OCI-LY1 (cell line): ENCODE measurements around the gene METTL22.

Source experiments
- H2AFZ ChIP-seq: fragments of 200-600 bp; sonication (generic), shearing (Covaris generic); 2 replicates; pipeline ENCODE4 v1.6.0; 2014; ENCODE audit warnings: antibody characterized with exemption, mild to moderate bottlenecking, low read length
- H3F3A ChIP-seq: fragments of 200-600 bp; sonication (generic), shearing (Covaris generic); 2 replicates; pipeline ENCODE4 v1.6.0; 2014; ENCODE audit warnings: mild to moderate bottlenecking, antibody characterized with exemption, low read length, moderate library complexity; ENCODE audit not compliant: insufficient read depth
- H3K27ac ChIP-seq: fragments of 200-600 bp; sonication (generic); 2 replicates; pipeline ENCODE4 v1.5.1; 2014; ENCODE audit warnings: low read length, mixed run types, mild to moderate bottlenecking, low read depth; ENCODE audit not compliant: poor library complexity, severe bottlenecking
- H3K27me3 ChIP-seq: fragments of 200-600 bp; sonication (generic); 2 replicates; pipeline ENCODE4 v1.6.0; 2014; ENCODE audit warnings: antibody characterized with exemption, mild to moderate bottlenecking, low read length, moderate library complexity; ENCODE audit not compliant: insufficient read depth
- H3K36me3 ChIP-seq: fragments of 200-600 bp; sonication (generic); 2 replicates; pipeline ENCODE4 v1.6.1; 2014; ENCODE audit warnings: mild to moderate bottlenecking, antibody characterized with exemption, low read length, moderate library complexity, mixed read lengths; ENCODE audit not compliant: insufficient read depth
- H3K4me1 ChIP-seq: fragments of 200-600 bp; sonication (generic); 2 replicates; pipeline ENCODE4 v1.5.1; 2014; ENCODE audit warnings: mild to moderate bottlenecking, low read length, moderate library complexity; ENCODE audit not compliant: insufficient read depth, severe bottlenecking
- H3K4me2 ChIP-seq: fragments of 200-600 bp; sonication (generic), shearing (Covaris generic); 2 replicates; pipeline ENCODE4 v1.6.1; 2014; ENCODE audit warnings: low read length
- H3K4me3 ChIP-seq: fragments of 200-600 bp; sonication (generic); 2 replicates; pipeline ENCODE4 v1.5.1; 2014; ENCODE audit warnings: low read length, low read depth, mild to moderate bottlenecking, mixed read lengths; ENCODE audit not compliant: poor library complexity, severe bottlenecking
- H3K79me2 ChIP-seq: fragments of 200-600 bp; shearing (Covaris generic); 2 replicates; pipeline ENCODE4 v1.6.1; 2016; ENCODE audit warnings: mixed run types, low read length, mixed read lengths; ENCODE audit not compliant: insufficient read depth
- H3K9ac ChIP-seq: fragments of 200-600 bp; sonication (generic), shearing (Covaris generic); 2 replicates; pipeline ENCODE4 v1.6.1; 2014; ENCODE audit warnings: mild to moderate bottlenecking, low read length, mixed read lengths
- H3K9me2 ChIP-seq: fragments of 200-600 bp; sonication (generic), shearing (Covaris generic); 2 replicates; pipeline ENCODE4 v1.6.1; 2014; ENCODE audit warnings: low read depth, mild to moderate bottlenecking, low read length, mixed read lengths
- H3K9me3 ChIP-seq: fragments of 200-600 bp; shearing (Covaris generic); 2 replicates; pipeline ENCODE4 v1.6.1; 2014; ENCODE audit warnings: low read length, mixed read lengths
- H4K20me1 ChIP-seq: fragments of 200-600 bp; sonication (generic), shearing (Covaris generic); 2 replicates; pipeline ENCODE4 v1.6.0; 2016; ENCODE audit warnings: mild to moderate bottlenecking, low read length; ENCODE audit not compliant: insufficient read depth
- CTCF ChIP-seq: fragments of 200-600 bp; sonication (generic), shearing (Covaris generic); IDR thresholded peaks from 2 replicates; pipeline ENCODE4 v1.5.1; 2017; ENCODE audit warnings: mild to moderate bottlenecking, antibody characterized with exemption, low read length, moderate library complexity, mixed read lengths
- EZH2 ChIP-seq: fragments of 200-600 bp; sonication (generic), shearing (Covaris generic); IDR thresholded peaks from 2 replicates; pipeline ENCODE4 v1.8.0; 2017; ENCODE audit warnings: borderline replicate concordance, mixed run types, mild to moderate bottlenecking, antibody characterized with exemption, low read length, moderate library complexity, mixed read lengths

METTL22 gene

GRCh38 chr16:8575399-8575798 lies 46.1 kb upstream of the METTL22 start:
- no peak overlapping the region for H2AFZ ChIP-seq
- H3K4me3 ChIP-seq = no peak overlapping the region
- no peaks in the 10 kb centered on the region for H3K9me3 ChIP-seq
- no peaks in the 10 kb centered on the region for H4K20me1 ChIP-seq
- H3K79me2 ChIP-seq = no peaks in the 10 kb centered on the region
- H3K4me2 ChIP-seq = no peak overlapping the region
- no peaks in the 10 kb centered on the region for H3F3A ChIP-seq
- H3K36me3 ChIP-seq = no peaks in the 10 kb centered on the region
- peaks cover 5% of the 10 kb centered on the region for H3K4me1 ChIP-seq
- no peaks in the 10 kb centered on the region for H3K27me3 ChIP-seq
- H3K9ac ChIP-seq = no peak overlapping the region
- H3K27ac ChIP-seq = no peak overlapping the region
- H3K9me2 ChIP-seq = no peaks in the 10 kb centered on the region
- TF ChIP-seq EZH2 (no peak), CTCF (no peak)

DNA sequence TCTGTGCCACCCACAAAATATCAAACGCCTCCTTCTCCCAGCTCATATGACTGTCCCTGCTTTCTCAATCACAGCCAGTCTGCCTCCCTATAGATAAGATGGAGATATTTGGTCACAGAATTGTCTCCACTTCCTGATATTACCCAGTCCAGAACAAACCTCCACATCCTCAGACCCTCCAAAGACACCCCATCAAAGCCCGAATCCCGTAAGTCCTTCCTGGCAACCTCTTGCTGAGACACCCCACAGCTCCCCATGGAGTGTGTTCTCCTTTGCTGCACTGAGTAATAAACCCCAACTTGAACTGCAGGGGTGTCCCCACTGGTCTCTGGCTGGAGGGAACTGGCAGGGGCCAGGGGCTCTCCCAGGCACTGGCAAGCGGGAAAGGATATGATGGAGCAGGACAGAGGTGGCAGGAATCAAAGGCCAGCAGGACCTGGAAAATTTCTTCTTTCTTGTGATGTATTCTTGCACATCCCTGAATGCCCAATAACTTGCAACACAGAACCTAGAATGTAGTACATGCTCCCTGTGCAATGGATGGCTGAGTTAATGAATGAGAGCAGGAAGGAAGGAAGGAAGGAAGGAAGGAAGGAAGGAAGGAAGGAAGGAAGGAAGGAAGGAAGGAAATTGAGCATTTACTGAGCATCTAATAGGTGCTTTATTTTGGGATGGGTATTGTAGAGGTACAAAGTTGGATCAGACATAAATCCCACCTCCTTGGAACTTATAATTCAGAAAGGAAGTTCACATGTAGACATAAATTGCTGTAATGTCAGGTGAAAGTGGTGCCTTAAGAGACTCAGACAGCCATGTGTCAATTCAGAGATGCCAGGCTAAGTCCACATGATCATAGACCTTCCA lies 45.1 kb upstream of the METTL22 start:
- H3F3A ChIP-seq = no peaks in the 10 kb centered on the region
- H4K20me1 ChIP-seq = no peaks in the 10 kb centered on the region
- TF ChIP-seq CTCF (no peak), EZH2 (no peak)
- H3K36me3 ChIP-seq = no peaks in the 10 kb centered on the region
- H3K9me2 ChIP-seq = no peaks in the 10 kb centered on the region
- no peak overlapping the region for H3K4me2 ChIP-seq
- H3K4me3 ChIP-seq = no peak overlapping the region
- H3K9me3 ChIP-seq = no peaks in the 10 kb centered on the region
- no peak overlapping the region for H2AFZ ChIP-seq
- H3K79me2 ChIP-seq = no peaks in the 10 kb centered on the region
- H3K27me3 ChIP-seq = no peaks in the 10 kb centered on the region
- no peak overlapping the region for H3K9ac ChIP-seq
- H3K4me1 ChIP-seq = no peaks in the 10 kb centered on the region
- no peak overlapping the region for H3K27ac ChIP-seq

DNA sequence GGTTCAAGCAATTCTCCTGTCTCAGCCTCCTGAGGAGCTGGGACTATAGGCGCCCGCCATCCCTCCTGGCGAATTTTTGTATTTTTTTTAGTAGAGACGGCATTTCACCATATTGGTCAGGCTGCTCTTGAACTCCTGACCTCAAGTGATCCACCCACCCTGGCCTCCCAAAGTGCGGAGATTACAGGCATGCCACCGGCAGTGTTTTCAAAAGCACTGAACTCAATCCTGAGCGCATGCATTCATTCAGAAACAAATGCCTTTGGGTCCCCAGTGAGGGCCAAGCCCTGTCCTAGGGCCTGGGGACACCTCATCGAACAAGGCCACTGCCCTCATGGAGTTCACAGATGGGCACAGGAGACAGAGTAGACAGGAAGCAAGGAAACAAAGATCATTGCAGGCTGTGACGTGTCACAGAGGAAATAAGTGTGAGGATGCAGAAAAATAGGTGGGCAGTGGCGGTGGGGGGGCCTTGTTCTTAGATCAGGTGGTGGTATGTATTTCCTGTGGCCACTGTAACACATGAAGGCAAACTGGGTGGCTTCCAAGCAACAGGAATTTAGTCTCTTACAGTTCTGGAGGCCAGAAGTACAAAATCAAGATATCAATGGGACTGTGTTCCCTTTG lies 43.7 kb upstream of the METTL22 start:
- Histone ChIP-seq H3K9me2 (no peaks in the 10 kb centered on the region), H2AFZ (no peak overlapping the region), H3K9ac (no peak overlapping the region), H4K20me1 (no peaks in the 10 kb centered on the region), H3K36me3 (no peaks in the 10 kb centered on the region), H3K79me2 (no peaks in the 10 kb centered on the region), H3K27ac (no peak overlapping the region), H3F3A (no peaks in the 10 kb centered on the region), H3K4me3 (no peak overlapping the region), H3K27me3 (no peaks in the 10 kb centered on the region), H3K9me3 (no peaks in the 10 kb centered on the region), H3K4me1 (peaks cover 6% of the 10 kb centered on the region), H3K4me2 (no peak overlapping the region)
- TF ChIP-seq CTCF = no peak
- TF ChIP-seq EZH2 = no peak
